Parathyroid adenoma (tissue), 2 donors: ENCODE data around the gene EMX2.

Experiments
- H2AFZ ChIP-seq: fragments of 300-600 bp; sonication (generic); one replicate; pipeline ENCODE4 v1.7.0; 2017; ENCODE audit warnings: antibody characterized with exemption, mild to moderate bottlenecking
- H3K27ac ChIP-seq: fragments of 300-600 bp; sonication (generic); one replicate; pipeline ENCODE4 v1.7.0; 2017
- H3K27me3 ChIP-seq: fragments of 300-600 bp; sonication (generic); one replicate; pipeline ENCODE4 v1.7.0; 2017; ENCODE audit warnings: low read length; ENCODE audit not compliant: control insufficient read depth, insufficient read depth
- H3K36me3 ChIP-seq: fragments of 300-600 bp; sonication (generic); one replicate; pipeline ENCODE4 v1.7.0; 2017; ENCODE audit warnings: low read length; ENCODE audit not compliant: control insufficient read depth, insufficient read depth
- H3K4me1 ChIP-seq: fragments of 300-600 bp; sonication (generic); one replicate; pipeline ENCODE4 v1.7.0; 2017; ENCODE audit warnings: control low read depth
- H3K4me2 ChIP-seq: fragments of 300-600 bp; sonication (generic); one replicate; pipeline ENCODE4 v1.7.0; 2017; ENCODE audit warnings: low read length
- H3K4me3 ChIP-seq: fragments of 300-600 bp; sonication (generic); one replicate; pipeline ENCODE4 v1.7.0; 2017; ENCODE audit warnings: low read depth, low read length
- H3K79me2 ChIP-seq: fragments of 300-600 bp; sonication (generic); one replicate; pipeline ENCODE4 v1.7.0; 2017; ENCODE audit warnings: control low read depth
- H3K9ac ChIP-seq: fragments of 300-600 bp; sonication (generic); one replicate; pipeline ENCODE4 v1.7.0; 2017; ENCODE audit warnings: mild to moderate bottlenecking
- H3K9me3 ChIP-seq: fragments of 300-600 bp; sonication (generic); one replicate; pipeline ENCODE4 v1.7.0; 2017; ENCODE audit warnings: low read length; ENCODE audit not compliant: control insufficient read depth
- CTCF ChIP-seq: fragments of 300-600 bp; sonication (generic); IDR thresholded peaks from one replicate; pipeline ENCODE4 v1.7.0; 2017; ENCODE audit warnings: antibody characterized with exemption, mild to moderate bottlenecking
- donor health status: primary hyperparathyroidism.

EMX2 gene

GRCh38 chr10:117542706-117543224 lies at the start of gene EMX2:
Gene EMX2, plus strand, starts transcription at chr10:117542746. Its CDS starts 522 bp downstream, at chr10:117543268.
- H3K4me2 ChIP-seq = peak within 1 kb of the TSS; percentile 26
- H2AFZ ChIP-seq = peak within 1 kb of the TSS; percentile 33
- peaks cover 46% of the 10 kb centered on the region for H3K27me3 ChIP-seq
- H3K4me1 ChIP-seq = no peaks in the 10 kb centered on the region
- peak within 1 kb of the TSS; percentile 16 for H3K4me3 ChIP-seq
- no peak within 1 kb of the TSS for H3K9ac ChIP-seq
- H3K27ac ChIP-seq = peak within 1 kb of the TSS; percentile 11
- H3K36me3 ChIP-seq = no peaks in the 10 kb centered on the region
- H3K79me2 ChIP-seq = no peaks in the 10 kb centered on the region
- no peaks in the 10 kb centered on the region for H3K9me3 ChIP-seq
- no peak for TF ChIP-seq CTCF

- no peaks in the 10 kb centered on the region for H3K4me1 ChIP-seq
- no peak overlapping the region for H3K27ac ChIP-seq
- no peak overlapping the region for H3K9ac ChIP-seq
- no peak for TF ChIP-seq CTCF
- H3K4me2 ChIP-seq = no peak overlapping the region
- H3K36me3 ChIP-seq = no peaks in the 10 kb centered on the region
- no peaks in the 10 kb centered on the region for H3K9me3 ChIP-seq
- H2AFZ ChIP-seq = no peak overlapping the region
- H3K27me3 ChIP-seq = no peaks in the 10 kb centered on the region
- H3K79me2 ChIP-seq = no peaks in the 10 kb centered on the region
- H3K4me3 ChIP-seq = no peak overlapping the region
Measured at GRCh38 chr10:117496031-117496430, 46.5 kb upstream of the EMX2 start.

GRCh38 chr10:117496616-117497028 lies 45.9 kb upstream of the EMX2 start:
- H3K36me3 ChIP-seq = no peaks in the 10 kb centered on the region
- H3K9ac ChIP-seq = no peak overlapping the region
- peak; percentile 95 for TF ChIP-seq CTCF
- H3K27me3 ChIP-seq = no peaks in the 10 kb centered on the region
- no peaks in the 10 kb centered on the region for H3K9me3 ChIP-seq
- peak overlapping the region; percentile 39 for H3K4me2 ChIP-seq
- no peak overlapping the region for H3K27ac ChIP-seq
- no peak overlapping the region for H3K4me3 ChIP-seq
- peak overlapping the region; percentile 40 for H2AFZ ChIP-seq
- H3K4me1 ChIP-seq = no peaks in the 10 kb centered on the region
- H3K79me2 ChIP-seq = no peaks in the 10 kb centered on the region

- Histone ChIP-seq H3K9me3 (no peaks in the 10 kb centered on the region), H3K27ac (no peak overlapping the region), H3K27me3 (no peaks in the 10 kb centered on the region), H2AFZ (no peak overlapping the region), H3K4me2 (no peak overlapping the region), H3K4me3 (no peak overlapping the region), H3K79me2 (no peaks in the 10 kb centered on the region), H3K9ac (no peak overlapping the region), H3K4me1 (no peaks in the 10 kb centered on the region), H3K36me3 (no peaks in the 10 kb centered on the region)
- TF ChIP-seq CTCF = no peak
Measured at GRCh38 chr10:117497736-117498135, 44.8 kb upstream of the EMX2 start.
